ENCODE data around the gene PEAK1. TPM values are rescaled to one million over a fixed set of nuclear protein-coding genes. Genes with fewer than 3 reads are reported as not detected.

PEAK1 gene
- total RNA-seq, 6 experiments from 2014 or later = 85.6 to 110 (median 95.8) TPM

DNA sequence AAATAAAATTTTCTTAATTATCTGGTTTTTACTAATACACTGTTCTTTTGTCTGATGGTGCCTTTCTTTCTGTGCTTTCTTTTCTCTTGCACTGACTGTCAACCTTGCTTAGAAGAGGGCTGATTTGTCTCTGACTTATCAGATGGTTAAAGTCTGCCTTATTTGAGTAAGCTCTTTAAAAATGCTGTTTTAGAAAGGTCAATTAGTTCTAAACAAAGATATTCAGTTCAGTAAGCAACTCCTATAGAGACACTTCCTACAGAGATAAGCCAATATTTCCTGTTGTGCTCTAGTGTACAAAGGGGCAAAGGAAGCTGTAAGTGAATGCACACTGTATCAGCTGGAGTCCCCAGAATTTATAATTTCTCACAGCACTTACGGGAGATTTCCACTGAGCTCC lies 195.6 kb downstream of the PEAK1 start:
- H3K27me3 Mint-ChIP-seq (ENCODE audit: insufficient read depth) = no peaks in the 10 kb centered on the region
- no peak overlapping the region; the same call in 1 of the 2 replicates for H3K27ac Mint-ChIP-seq
- TF ChIP-seq CTCF (IDR thresholded peaks at IDR 0.05) = no peak
- H3K9me3 Mint-ChIP-seq = no peaks in the 10 kb centered on the region
- H3K36me3 Mint-ChIP-seq (ENCODE audit: low read depth) = no peaks in the 10 kb centered on the region; the same call in 1 of the 2 replicates
- H3K4me1 Mint-ChIP-seq (ENCODE audit: low read depth) = peaks cover 49% of the 10 kb centered on the region
- no peak for DNase-seq
- peak overlapping the region; percentile 47; the same call in 1 of the 2 replicates for H3K4me3 Mint-ChIP-seq

GRCh38 chr15:77221708-77222107 lies 198.2 kb downstream of the PEAK1 start:
- H3K27ac Mint-ChIP-seq = no peak overlapping the region

DNA sequence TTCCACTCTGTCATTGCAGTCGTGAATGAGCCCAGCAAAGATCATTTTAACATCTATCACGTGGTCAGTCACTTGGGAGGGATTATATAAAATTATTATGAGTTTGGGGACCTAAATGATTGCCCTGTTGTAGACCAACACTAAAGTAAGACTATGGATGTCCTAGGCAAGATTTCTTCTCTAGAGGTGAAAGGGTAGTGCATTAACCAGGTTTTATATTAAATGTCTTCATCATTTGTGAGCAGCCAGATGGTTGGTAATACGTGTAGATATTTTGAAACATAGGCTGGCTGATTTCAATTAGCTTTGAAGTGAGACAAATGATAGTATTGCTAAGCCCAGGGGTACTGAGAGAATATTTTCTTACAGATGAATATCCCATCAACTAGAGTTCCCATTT lies 198.7 kb downstream of the PEAK1 start:
- Mint-ChIP-seq H3K36me3 (ENCODE audit: low read depth) (peaks cover 7% of the 10 kb centered on the region), H3K27me3 (ENCODE audit: insufficient read depth) (no peaks in the 10 kb centered on the region), H3K4me3 (no peak overlapping the region), H3K9me3 (no peaks in the 10 kb centered on the region), H3K27ac (no peak overlapping the region), H3K4me1 (ENCODE audit: low read depth) (peaks cover 41% of the 10 kb centered on the region)
- no peak for TF ChIP-seq CTCF (IDR thresholded peaks at IDR 0.05)
- DNase-seq = no peak

More at GRCh38 chr15:77221708-77222107, 198.2 kb downstream of the PEAK1 start:
- Mint-ChIP-seq H3K4me1 (ENCODE audit: low read depth) (peaks cover 47% of the 10 kb centered on the region), H3K4me3 (no peak overlapping the region), H3K27me3 (ENCODE audit: insufficient read depth) (no peaks in the 10 kb centered on the region), H3K36me3 (ENCODE audit: low read depth) (peaks cover 2% of the 10 kb centered on the region), H3K9me3 (no peaks in the 10 kb centered on the region)
- no peak for TF ChIP-seq CTCF (IDR thresholded peaks at IDR 0.05)
- DNase-seq = no peak

DNA sequence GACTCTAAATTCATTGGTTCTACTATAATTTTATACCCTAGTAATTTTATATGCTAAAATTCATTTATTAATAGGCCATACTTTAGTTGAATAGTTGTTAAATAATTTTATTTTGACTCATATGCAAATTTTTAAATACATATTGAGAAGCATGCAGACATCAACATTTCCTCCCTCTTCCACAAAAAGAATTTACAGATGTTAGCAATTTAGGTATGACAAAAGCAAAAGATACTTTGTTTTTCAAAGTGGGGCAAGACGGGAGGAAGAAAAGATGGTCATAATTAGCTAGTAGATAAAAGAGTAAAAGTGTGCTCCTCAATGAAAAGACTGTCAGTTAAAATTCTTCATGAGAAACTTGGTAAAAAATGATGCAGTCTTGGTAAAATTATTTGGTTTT lies 200.1 kb downstream of the PEAK1 start:
- Mint-ChIP-seq H3K4me1 (ENCODE audit: low read depth) (peaks cover 31% of the 10 kb centered on the region), H3K27me3 (ENCODE audit: insufficient read depth) (no peaks in the 10 kb centered on the region), H3K27ac (no peak overlapping the region), H3K4me3 (no peak overlapping the region), H3K9me3 (no peaks in the 10 kb centered on the region), H3K36me3 (ENCODE audit: low read depth) (peaks cover 11% of the 10 kb centered on the region)
- DNase-seq = no peak
- no peak for TF ChIP-seq CTCF (IDR thresholded peaks at IDR 0.05)

DNA sequence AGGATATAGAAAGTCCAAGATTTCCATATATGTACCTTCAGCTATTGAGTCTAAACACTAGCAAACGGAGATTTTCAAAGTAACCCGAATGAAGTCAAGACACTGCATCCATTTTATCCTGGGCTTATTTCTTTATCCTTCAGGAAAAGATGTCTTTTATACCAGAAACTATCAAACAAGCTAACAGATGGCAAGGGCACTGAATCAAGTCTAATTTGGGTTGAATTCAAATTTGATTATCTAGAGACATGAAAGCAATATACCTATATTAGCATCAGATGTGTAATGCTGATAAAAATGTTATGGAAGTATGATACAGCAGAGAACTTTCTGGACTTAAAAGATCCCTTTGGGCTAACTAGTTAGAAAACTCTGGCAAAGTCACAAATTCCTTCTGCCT lies 210.7 kb downstream of the PEAK1 start:
- no peak for TF ChIP-seq CTCF (IDR thresholded peaks at IDR 0.05)
- Mint-ChIP-seq H3K9me3 (peaks cover 5% of the 10 kb centered on the region), H3K4me3 (no peak overlapping the region), H3K27ac (no peak overlapping the region), H3K36me3 (ENCODE audit: low read depth) (peaks cover 28% of the 10 kb centered on the region), H3K4me1 (ENCODE audit: low read depth) (no peaks in the 10 kb centered on the region), H3K27me3 (ENCODE audit: insufficient read depth) (peaks cover 4% of the 10 kb centered on the region)
- no peak for DNase-seq

- no peak for TF ChIP-seq CTCF (IDR thresholded peaks at IDR 0.05)
- no peak overlapping the region for H3K4me3 Mint-ChIP-seq
- H3K27ac Mint-ChIP-seq = no peak overlapping the region
- H3K9me3 Mint-ChIP-seq = peaks cover 5% of the 10 kb centered on the region
- H3K27me3 Mint-ChIP-seq (ENCODE audit: insufficient read depth) = peaks cover 4% of the 10 kb centered on the region
- H3K4me1 Mint-ChIP-seq (ENCODE audit: low read depth) = no peaks in the 10 kb centered on the region
- peaks cover 37% of the 10 kb centered on the region for H3K36me3 Mint-ChIP-seq (ENCODE audit: low read depth)
- DNase-seq = no peak
Observed at GRCh38 chr15:77208241-77208640, 211.7 kb downstream of the PEAK1 start.
